IMR-90 (cell line): Measurements from ENCODE around the gene PRR29. TPM values are rescaled to one million over a fixed set of nuclear protein-coding genes. Genes with fewer than 3 reads are reported as not detected.
A peak's percentile ranks its signal among the peaks of the same experiment; 100 is the strongest.

Source experiments
- ATAC-seq: fragments of 200-7000 bp; cut with Tn5 transposase; 2 replicates; pipeline ENCODE4 v1.9.1; 2020; ENCODE audit warnings: low read depth, mild to moderate bottlenecking, moderate library complexity
- BruUV-seq: library from RNA; stranded (reverse); fragments of 400-500 nt; replicated peaks from 2 replicates; lab custom pipeline; 2021; lab: Mats Ljungman, UMichigan
- CTCF ChIA-PET: fragments of 300-600 bp; formaldehyde crosslinking; extraction: SDS; loops from one replicate; lab custom pipeline; 2021; ENCODE audit warnings: antibody characterized with exemption; lab: Yijun Ruan, JAX
- POLR2A ChIA-PET: fragments of 300-600 bp; sonication (Branson Sonifier 250); formaldehyde crosslinking; loops from one replicate; lab custom pipeline; 2022; ENCODE audit warnings: antibody characterized with exemption; ENCODE audit not compliant: unreplicated experiment; lab: Charles Lee
- DNase-seq: peaks from one replicate; pipeline ENCODE4 v3.0.0; 2013
- H2AFZ ChIP-seq: replicated peaks from 2 replicates; pipeline ENCODE3; 2013; ENCODE audit warnings: low read length, mild to moderate bottlenecking; ENCODE audit not compliant: poor library complexity
- H2AK5ac ChIP-seq: 2 replicates; pipeline ENCODE4 v1.6.1; 2013; ENCODE audit warnings: low read depth, low read length, inconsistent platforms
- H2AK9ac ChIP-seq: replicated peaks from 2 replicates; pipeline ENCODE3; 2013; ENCODE audit warnings: mild to moderate bottlenecking, low read depth, low read length, moderate library complexity; ENCODE audit not compliant: poor library complexity
- H2BK120ac ChIP-seq: 2 replicates; pipeline ENCODE4 v1.6.1; 2013; ENCODE audit warnings: low read depth, low read length, inconsistent platforms
- H2BK15ac ChIP-seq: 3 replicates; pipeline ENCODE4 v1.6.1; 2013; ENCODE audit warnings: low read depth, low read length, inconsistent platforms
- H2BK20ac ChIP-seq: 2 replicates; pipeline ENCODE4 v1.6.1; 2013; ENCODE audit warnings: low read depth, mild to moderate bottlenecking, inconsistent platforms, low read length, moderate library complexity
- H2BK5ac ChIP-seq: 2 replicates; pipeline ENCODE4 v1.6.1; 2013; ENCODE audit warnings: mild to moderate bottlenecking, low read depth, low read length, inconsistent platforms; ENCODE audit not compliant: poor library complexity, severe bottlenecking
- H3K14ac ChIP-seq: replicated peaks from 2 replicates; pipeline ENCODE4 v1.6.1; 2013; ENCODE audit warnings: low read depth, low read length, inconsistent platforms
- H3K18ac ChIP-seq: 2 replicates; pipeline ENCODE4 v1.6.1; 2013; ENCODE audit warnings: low read depth, low read length, control low read depth
- H3K23ac ChIP-seq: 2 replicates; pipeline ENCODE4 v1.6.1; 2013; ENCODE audit warnings: low read depth, low read length, inconsistent platforms
- H3K27ac ChIP-seq: 2 replicates; pipeline ENCODE4 v1.5.1; 2013; ENCODE audit warnings: mild to moderate bottlenecking, control low read depth, low read length; ENCODE audit not compliant: insufficient read depth
- H3K27me3 ChIP-seq: 2 replicates; pipeline ENCODE4 v1.6.1; 2013; ENCODE audit warnings: low read length; ENCODE audit not compliant: control insufficient read depth, insufficient read depth
- H3K36me3 ChIP-seq: 2 replicates; pipeline ENCODE4 v1.6.1; 2013; ENCODE audit warnings: low read length, mixed read lengths; ENCODE audit not compliant: control insufficient read depth, insufficient read depth
- H3K4ac ChIP-seq: 2 replicates; pipeline ENCODE4 v1.6.1; 2013; ENCODE audit warnings: low read depth, low read length, inconsistent platforms
- H3K4me1 ChIP-seq: 2 replicates; pipeline ENCODE4 v1.6.1; 2013; ENCODE audit warnings: low read length, mixed read lengths; ENCODE audit not compliant: control insufficient read depth, insufficient read depth
- H3K4me2 ChIP-seq: 2 replicates; pipeline ENCODE4 v1.6.1; 2013; ENCODE audit warnings: low read depth, mild to moderate bottlenecking, control low read depth, low read length, moderate library complexity
- H3K4me3 ChIP-seq: 2 replicates; pipeline ENCODE4 v1.5.1; 2013; ENCODE audit warnings: low read depth, mild to moderate bottlenecking, control low read depth, low read length, moderate library complexity; ENCODE audit not compliant: insufficient read depth
- H3K56ac ChIP-seq: 2 replicates; pipeline ENCODE4 v1.6.1; 2013; ENCODE audit warnings: low read length, inconsistent platforms; ENCODE audit not compliant: insufficient read depth; ENCODE audit errors: extremely low read depth
- H3K79me1 ChIP-seq, 2 experiments: 2 replicates each; pipeline ENCODE4 v1.6.1; 2013; ENCODE audit warnings: low read length in 2 of 2, inconsistent platforms in 1 of 2, low read depth in 1 of 2
- H3K9ac ChIP-seq: 2 replicates; pipeline ENCODE4 v1.6.1; 2013; ENCODE audit warnings: low read depth, low read length, control low read depth
- H3K9me1 ChIP-seq: 2 replicates; pipeline ENCODE4 v1.6.1; 2013; ENCODE audit warnings: low read length, inconsistent platforms; ENCODE audit not compliant: insufficient read depth
- H3K9me3 ChIP-seq: 2 replicates; pipeline ENCODE4 v1.6.1; 2013; ENCODE audit warnings: low read length; ENCODE audit not compliant: control insufficient read depth, insufficient read depth
- H4K20me1 ChIP-seq: 2 replicates; pipeline ENCODE4 v1.6.1; 2013; ENCODE audit warnings: low read length, inconsistent platforms; ENCODE audit not compliant: insufficient read depth
- H4K5ac ChIP-seq: 2 replicates; pipeline ENCODE4 v1.6.1; 2013; ENCODE audit warnings: mild to moderate bottlenecking, low read depth, low read length, control low read depth
- H4K8ac ChIP-seq, 2 experiments: 2 replicates each; pipeline ENCODE4 v1.6.1; 2013; ENCODE audit warnings: low read depth in 2 of 2, low read length in 2 of 2, control low read depth in 1 of 2, inconsistent platforms in 1 of 2
- H4K91ac ChIP-seq: 2 replicates; pipeline ENCODE4 v1.6.1; 2013; ENCODE audit warnings: low read depth, low read length, inconsistent platforms; ENCODE audit not compliant: insufficient read depth
- BHLHE40 ChIP-seq: fragments of 150-350 bp; IDR thresholded peaks from 2 replicates; pipeline ENCODE4 v1.6.1; 2016; ENCODE audit warnings: mild to moderate bottlenecking, low read depth, low read length
- CEBPB ChIP-seq: IDR thresholded peaks from 2 replicates; pipeline ENCODE4 v1.6.1; 2012; ENCODE audit warnings: low read depth, low read length, improper control_type of control experiment
- CHD1 ChIP-seq: IDR thresholded peaks from 2 replicates; pipeline ENCODE4 v1.6.1; 2012; ENCODE audit warnings: low read depth, low read length, improper control_type of control experiment
- FOS ChIP-seq: fragments of 150-350 bp; IDR thresholded peaks from 2 replicates; pipeline ENCODE4 v1.6.1; 2016; ENCODE audit warnings: low read depth, low read length
- MAFK ChIP-seq: IDR thresholded peaks from 2 replicates; pipeline ENCODE4 v1.6.1; 2012; ENCODE audit warnings: low read depth, low read length, improper control_type of control experiment
- MAZ ChIP-seq: IDR thresholded peaks from 2 replicates; pipeline ENCODE4 v1.6.1; 2012; ENCODE audit warnings: low read depth, mild to moderate bottlenecking, low read length, improper control_type of control experiment, moderate library complexity, borderline replicate concordance
- MXI1 ChIP-seq: IDR thresholded peaks from 2 replicates; pipeline ENCODE4 v1.6.1; 2012; ENCODE audit warnings: low read depth, mild to moderate bottlenecking, low read length, moderate library complexity, borderline replicate concordance
- NFE2L2 ChIP-seq: fragments of 150-350 bp; IDR thresholded peaks from 2 replicates; pipeline ENCODE4 v1.6.1; 2016; ENCODE audit warnings: low read depth, mild to moderate bottlenecking, low read length
- POLR2A ChIP-seq: IDR thresholded peaks from 2 replicates; pipeline ENCODE4 v1.6.1; 2012; ENCODE audit warnings: mild to moderate bottlenecking, low read depth, low read length
- RAD21 ChIP-seq: IDR thresholded peaks from 2 replicates; pipeline ENCODE4 v1.6.1; 2012; ENCODE audit warnings: low read length, improper control_type of control experiment
- RCOR1 ChIP-seq: IDR thresholded peaks from 2 replicates; pipeline ENCODE4 v1.6.1; 2012; ENCODE audit warnings: mild to moderate bottlenecking, low read length, improper control_type of control experiment; ENCODE audit not compliant: insufficient replicate concordance
- RFX5 ChIP-seq: IDR thresholded peaks from 2 replicates; pipeline ENCODE4 v1.8.0; 2012; ENCODE audit warnings: low read depth, mild to moderate bottlenecking, low read length, moderate library complexity
- SMC3 ChIP-seq: fragments of 150-350 bp; IDR thresholded peaks from 2 replicates; pipeline ENCODE4 v1.6.1; 2016; ENCODE audit warnings: low read depth, mild to moderate bottlenecking, antibody characterized with exemption, low read length, moderate library complexity
- WGBS, 2 experiments: methylation state at CpG; one replicate each; pipeline versions ENCODE4 v1.1.5 to v1.1.7; 2013; ENCODE audit warnings: missing lambda C conversion rate in 2 of 2; ENCODE audit not compliant: insufficient read length in 1 of 2; ENCODE audit errors: extremely low coverage in 2 of 2; 5-methylcytosine and 5-hydroxymethylcytosine counted together
- dilution Hi-C: fragments of 300-500 bp; cut with HindIII; formaldehyde crosslinking; loops from one replicate; pipeline ENCODE4 v1.14.3; 2018; ENCODE audit warnings: low sequenced_read_pairs; ENCODE audit not compliant: unreplicated experiment
- in situ Hi-C: fragments of 300-500 bp; cut with MboI; formaldehyde crosslinking; loops from 3 replicates; pipeline ENCODE4 v1.14.3; 2019; ENCODE audit warnings: low sequenced_read_pairs, inconsistent platforms, mixed read lengths
- intact Hi-C: fragments of 100-400 bp; cut with micrococcal nuclease; formaldehyde crosslinking; loops from 2 replicates; pipeline ENCODE4 v1.10.0; 2022
- polyA plus RNA-seq, 3 experiments: library from polyadenylated mRNA; depleted of rRNA; stranded (reverse); fragments of >200 nt; gene quantifications; 2 replicates each; pipeline ENCODE4 v1.2.3, GENCODE V29; 2012; ENCODE audit warnings: low replicate concordance in 1 of 3
- total RNA-seq: library from RNA; depleted of rRNA; stranded (reverse); fragments of >200 nt; gene quantifications from 2 replicates; pipeline ENCODE4 v1.2.3, GENCODE V29; 2012
- TF ChIP-seq, protein P1 (sequence below): fragments of 150-350 bp; IDR thresholded peaks from 2 replicates; pipeline ENCODE4 v1.6.1; 2016; ENCODE audit warnings: low read depth, mild to moderate bottlenecking, low read length, moderate library complexity, borderline replicate concordance
- TF ChIP-seq, protein P2 (sequence below): fragments of 150-350 bp; IDR thresholded peaks from 2 replicates; pipeline ENCODE4 v1.6.1; 2017; ENCODE audit warnings: mild to moderate bottlenecking, antibody characterized with exemption, low read length, low read depth
- TF ChIP-seq, protein P3 (sequence below): conservative IDR thresholded peaks from 2 replicates; pipeline ENCODE4 v1.5.1; 2012; ENCODE audit warnings: mild to moderate bottlenecking, low read depth, low read length, improper control_type of control experiment

Gene PRR29
- total and polyA plus RNA-seq, 2 of the 4 experiments (the other 2 are of a cell fraction) = under 0.01 to 0.17 TPM

DNA sequence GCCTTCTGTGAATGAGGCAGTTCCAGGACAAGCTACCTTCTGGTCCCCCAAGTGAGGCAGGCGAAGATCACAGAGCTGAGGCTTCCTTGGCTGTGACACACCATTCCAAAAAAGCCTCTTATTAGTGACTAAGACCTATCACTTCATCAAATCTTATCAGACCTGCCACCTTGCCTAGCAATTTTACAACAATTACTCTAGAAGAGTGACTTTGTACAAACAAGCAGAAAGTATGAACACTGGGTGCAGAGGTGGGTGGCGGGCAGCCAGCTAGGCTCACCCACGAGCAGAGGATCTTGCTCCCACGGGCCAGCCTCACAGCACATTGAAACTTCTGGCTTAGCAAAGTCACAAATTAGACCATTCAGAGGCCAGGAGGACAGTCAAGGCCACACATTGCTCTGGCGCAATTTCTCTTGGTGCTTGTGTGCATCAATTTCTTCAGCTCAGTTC lies 24.5 kb downstream of the PRR29 start:
- no peak for DNase-seq
- Histone ChIP-seq H2BK5ac (no peak overlapping the region), H3K56ac (no peak overlapping the region), H4K20me1 (no peaks in the 10 kb centered on the region), H2AFZ (no peak overlapping the region), H3K9me3 (no peaks in the 10 kb centered on the region), H2AK9ac (peak overlapping the region; percentile 48), H4K91ac (no peak overlapping the region), H4K5ac (no peak overlapping the region), H4K8ac (no peak overlapping the region), H3K36me3 (no peaks in the 10 kb centered on the region), H3K27ac (no peak overlapping the region), H2BK20ac (no peak overlapping the region), H3K9me1 (no peaks in the 10 kb centered on the region), H2BK120ac (no peak overlapping the region), H3K27me3 (peaks cover 6% of the 10 kb centered on the region; the same call in 1 of the 2 replicates), H3K4ac (no peak overlapping the region), H3K9ac (no peak overlapping the region), H3K4me3 (no peak overlapping the region), H2BK15ac (no peak overlapping the region), H3K79me1 (no peaks in the 10 kb centered on the region), H3K4me2 (no peak overlapping the region), H3K23ac (no peak overlapping the region), H3K14ac (no peak overlapping the region), H2AK5ac (no peak overlapping the region), H3K18ac (no peak overlapping the region), H3K4me1 (0 out of 2 replicates have a peak, but pooled peaks cover 2% of the 10 kb centered on the region)
- dilution Hi-C loops = no loop called here
- ATAC-seq = no peak
- intact Hi-C loops = no loop called here
- in situ Hi-C loops = loop anchor here (10.0 kb wide), 2 partner anchors 108 to 262 kb away; partner anchors contain the start of genes CSHL1 and GH1
- TF ChIP-seq SMC3 = no peak
- TF ChIP-seq FOS = no peak
- TF ChIP-seq NFE2L2 = no peak
- TF ChIP-seq CHD1 = no peak
- TF ChIP-seq MAFK = no peak
- TF ChIP-seq, protein P1, sequence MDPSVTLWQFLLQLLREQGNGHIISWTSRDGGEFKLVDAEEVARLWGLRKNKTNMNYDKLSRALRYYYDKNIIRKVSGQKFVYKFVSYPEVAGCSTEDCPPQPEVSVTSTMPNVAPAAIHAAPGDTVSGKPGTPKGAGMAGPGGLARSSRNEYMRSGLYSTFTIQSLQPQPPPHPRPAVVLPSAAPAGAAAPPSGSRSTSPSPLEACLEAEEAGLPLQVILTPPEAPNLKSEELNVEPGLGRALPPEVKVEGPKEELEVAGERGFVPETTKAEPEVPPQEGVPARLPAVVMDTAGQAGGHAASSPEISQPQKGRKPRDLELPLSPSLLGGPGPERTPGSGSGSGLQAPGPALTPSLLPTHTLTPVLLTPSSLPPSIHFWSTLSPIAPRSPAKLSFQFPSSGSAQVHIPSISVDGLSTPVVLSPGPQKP = no peak
- TF ChIP-seq, protein P2, sequence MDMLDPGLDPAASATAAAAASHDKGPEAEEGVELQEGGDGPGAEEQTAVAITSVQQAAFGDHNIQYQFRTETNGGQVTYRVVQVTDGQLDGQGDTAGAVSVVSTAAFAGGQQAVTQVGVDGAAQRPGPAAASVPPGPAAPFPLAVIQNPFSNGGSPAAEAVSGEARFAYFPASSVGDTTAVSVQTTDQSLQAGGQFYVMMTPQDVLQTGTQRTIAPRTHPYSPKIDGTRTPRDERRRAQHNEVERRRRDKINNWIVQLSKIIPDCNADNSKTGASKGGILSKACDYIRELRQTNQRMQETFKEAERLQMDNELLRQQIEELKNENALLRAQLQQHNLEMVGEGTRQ = no peak
- no peak for TF ChIP-seq RFX5
- no peak for TF ChIP-seq POLR2A
- TF ChIP-seq BHLHE40 = no peak
- TF ChIP-seq, protein P3, sequence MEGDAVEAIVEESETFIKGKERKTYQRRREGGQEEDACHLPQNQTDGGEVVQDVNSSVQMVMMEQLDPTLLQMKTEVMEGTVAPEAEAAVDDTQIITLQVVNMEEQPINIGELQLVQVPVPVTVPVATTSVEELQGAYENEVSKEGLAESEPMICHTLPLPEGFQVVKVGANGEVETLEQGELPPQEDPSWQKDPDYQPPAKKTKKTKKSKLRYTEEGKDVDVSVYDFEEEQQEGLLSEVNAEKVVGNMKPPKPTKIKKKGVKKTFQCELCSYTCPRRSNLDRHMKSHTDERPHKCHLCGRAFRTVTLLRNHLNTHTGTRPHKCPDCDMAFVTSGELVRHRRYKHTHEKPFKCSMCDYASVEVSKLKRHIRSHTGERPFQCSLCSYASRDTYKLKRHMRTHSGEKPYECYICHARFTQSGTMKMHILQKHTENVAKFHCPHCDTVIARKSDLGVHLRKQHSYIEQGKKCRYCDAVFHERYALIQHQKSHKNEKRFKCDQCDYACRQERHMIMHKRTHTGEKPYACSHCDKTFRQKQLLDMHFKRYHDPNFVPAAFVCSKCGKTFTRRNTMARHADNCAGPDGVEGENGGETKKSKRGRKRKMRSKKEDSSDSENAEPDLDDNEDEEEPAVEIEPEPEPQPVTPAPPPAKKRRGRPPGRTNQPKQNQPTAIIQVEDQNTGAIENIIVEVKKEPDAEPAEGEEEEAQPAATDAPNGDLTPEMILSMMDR = no peak
- TF ChIP-seq MXI1 = no peak
- TF ChIP-seq RAD21 = no peak
- no peak for TF ChIP-seq MAZ
- TF ChIP-seq RCOR1 = no peak
- TF ChIP-seq CEBPB = no peak
- BruUV-seq = no TSS peak
- WGBS, 2 experiments = no CpG with 5 or more reads among the region's 5 CpGs
- ChIA-PET POLR2A (no interaction called here), CTCF (interaction anchor here (0.6 kb wide), 1 partner anchor 98 kb away, joined by 3 read pairs; no protein-coding TSS in a partner anchor)
